H1 (cell line): ENCODE measurements around the gene FRS2. TPM values are rescaled to one million over a fixed set of nuclear protein-coding genes. Genes with fewer than 3 reads are reported as not detected.

ENCODE experiments used
- BACH1 ChIP-seq: IDR thresholded peaks from 2 replicates; pipeline ENCODE4 v1.6.1; 2012; ENCODE audit warnings: low read length, improper control_type of control experiment
- CHD2 ChIP-seq: IDR thresholded peaks from 2 replicates; pipeline ENCODE4 v1.6.1; 2012; ENCODE audit warnings: low read length, improper control_type of control experiment
- HDAC2 ChIP-seq, 2 experiments: fragments of 300-600 bp in 1 of 2; sonication (generic) in 1 of 2; IDR thresholded peaks; 2 replicates each; pipeline ENCODE4 v1.6.1; 2011 to 2012; ENCODE audit warnings: low read depth in 2 of 2, low read length in 2 of 2, mild to moderate bottlenecking in 2 of 2, moderate library complexity in 2 of 2, borderline replicate concordance in 1 of 2, inconsistent platforms in 1 of 2
- NRF1 ChIP-seq: IDR thresholded peaks from 2 replicates; pipeline ENCODE4 v1.6.1; 2011; ENCODE audit warnings: mild to moderate bottlenecking, low read depth, low read length, improper control_type of control experiment
- SUZ12 ChIP-seq: fragments of 200-600 bp; sonication (generic); IDR thresholded peaks from 2 replicates; pipeline ENCODE4 v1.6.1; 2012; ENCODE audit warnings: mild to moderate bottlenecking, inconsistent platforms, low read length, moderate library complexity, mixed read lengths
- YY1 ChIP-seq: IDR thresholded peaks from 2 replicates; pipeline ENCODE4 v1.6.1; 2011; ENCODE audit warnings: low read depth, mild to moderate bottlenecking, low read length
- polyA plus RNA-seq, 7 experiments: library from polyadenylated mRNA; depleted of rRNA in 3 of 7; stranded (reverse) in 5 of 7; unstranded in 2 of 7; fragments of >200 nt in 5 of 7; fragments of 200-250 nt in 2 of 7; gene quantifications; 1 replicate in 5 of 7; 2 replicates in 1 of 7; 4 replicates in 1 of 7; pipeline versions ENCODE4 v1.2.1 to v1.2.3, GENCODE V29; 2011 to 2013; ENCODE audit warnings: missing spikeins in 2 of 7, mixed read lengths in 2 of 7
- total RNA-seq: library from RNA; stranded (reverse); fragmentation: NEBNext Ultra II Directional; extraction: Animal tissue kit (Norgen Biotek cat#: 25700); gene quantifications from 2 replicates; pipeline ENCODE4 v1.2.1, GENCODE V29; 2021

FRS2 gene
- total and polyA plus RNA-seq, 2 of the 8 experiments (the other 6 are each of a cell fraction or from before 2014, with no cell fraction given): 10.3 to 35.8 TPM

DNA sequence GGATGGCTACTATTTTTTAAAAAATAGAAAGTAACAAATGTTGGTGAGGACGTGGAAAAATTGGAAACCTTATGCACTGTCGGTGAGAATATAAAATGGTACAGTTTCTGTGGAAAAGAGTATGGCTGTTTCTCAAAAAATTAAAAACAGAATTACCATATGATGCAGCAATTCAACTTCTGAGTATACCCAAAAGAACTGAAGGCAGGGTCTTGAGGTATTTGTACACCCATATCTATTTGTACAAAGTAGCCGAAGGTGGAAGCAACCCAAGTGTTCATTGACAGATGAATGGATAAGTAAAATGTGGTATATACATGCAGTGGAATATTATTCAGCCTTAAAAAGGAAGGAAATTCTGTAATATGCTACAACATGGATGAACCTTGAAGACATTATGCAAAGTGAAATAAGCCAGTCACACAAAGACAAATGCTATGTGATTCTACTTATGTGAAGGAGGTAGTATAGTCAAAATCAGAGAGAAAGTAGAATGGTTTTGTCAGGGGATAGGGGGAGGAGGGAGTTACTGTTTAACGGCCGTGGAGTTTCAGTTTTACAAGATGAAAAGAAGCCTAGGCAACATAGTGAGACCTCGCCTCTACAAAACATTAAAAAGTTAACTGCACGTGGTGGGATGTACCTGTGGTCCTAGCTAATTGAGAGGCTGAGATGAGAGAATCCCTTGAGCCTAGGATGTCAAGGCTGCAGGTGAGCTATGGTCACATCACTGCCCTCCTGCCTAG, 76.7 kb downstream of the FRS2 start (continued):
- no peak for TF ChIP-seq CHD2
- TF ChIP-seq NRF1: no peak
- no peak for TF ChIP-seq SUZ12
- no peak for TF ChIP-seq YY1
- no peak for TF ChIP-seq HDAC2 (IDR thresholded peaks at IDR 0.05; ENCODE audit: borderline replicate concordance in 1 of 2, low read depth in 2 of 2, low read length in 2 of 2)
- TF ChIP-seq BACH1: no peak
